Activated CD8-positive, alpha-beta memory T cell treated with anti-CD3 and anti-CD28 coated beads for 36 hours (primary cell): ENCODE data around the gene AP2A2. TPM values are rescaled to one million over a fixed set of nuclear protein-coding genes. Genes with fewer than 3 reads are reported as not detected.

ENCODE experiments used
- CTCF ChIA-PET: fragments of 350-600 bp; sonication (Branson Sonifier 250); formaldehyde crosslinking; loops from one replicate; lab custom pipeline; 2021; ENCODE audit warnings: antibody characterized with exemption; lab: Charles Lee
- POLR2A ChIA-PET: fragments of 350-600 bp; sonication (Branson Sonifier 250); formaldehyde crosslinking; loops from one replicate; lab custom pipeline; 2021; ENCODE audit warnings: antibody characterized with exemption; lab: Charles Lee
- total RNA-seq, 2 experiments: library from RNA; stranded (reverse); gene quantifications; one replicate each; pipeline ENCODE4 v1.2.3, GENCODE V29; 2021

AP2A2 gene
- total RNA-seq, 2 experiments from 2014 or later: 37.8 to 38.3 TPM

- POLR2A ChIA-PET: no interaction called here
- CTCF ChIA-PET: interaction anchor here (0.6 to 1.3 kb wide), 2 partner anchors 10 to 257 kb away, joined by 3 read pairs; no protein-coding TSS in a partner anchor
Observed at GRCh38 chr11:914747-915501, 10.7 kb upstream of the AP2A2 start.

DNA sequence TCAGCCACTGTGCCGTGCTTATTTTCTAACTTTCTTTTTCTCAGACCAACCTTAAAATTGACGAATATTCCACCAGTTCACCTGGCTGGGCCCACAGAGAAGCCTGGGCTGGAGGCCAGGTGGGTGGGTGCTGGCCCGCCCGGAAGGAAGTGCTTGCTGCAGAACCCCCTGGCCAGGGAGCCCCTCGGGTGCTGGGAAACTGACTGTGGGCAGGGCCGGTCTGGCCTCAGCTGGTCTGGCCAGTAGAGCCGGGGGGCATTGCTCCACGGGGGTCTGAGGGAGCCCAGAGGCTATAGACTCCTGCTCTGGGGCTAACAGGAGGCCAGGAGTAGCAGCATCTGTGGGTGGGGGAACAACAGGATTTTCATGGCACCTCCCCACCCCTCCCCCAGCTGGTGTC lies 8.2 kb upstream of the AP2A2 start:
- CTCF ChIA-PET: no interaction called here
- POLR2A ChIA-PET: interaction anchor here (0.6 kb wide), 1 partner anchor 389 kb away, joined by 3 read pairs; no protein-coding TSS in a partner anchor

DNA sequence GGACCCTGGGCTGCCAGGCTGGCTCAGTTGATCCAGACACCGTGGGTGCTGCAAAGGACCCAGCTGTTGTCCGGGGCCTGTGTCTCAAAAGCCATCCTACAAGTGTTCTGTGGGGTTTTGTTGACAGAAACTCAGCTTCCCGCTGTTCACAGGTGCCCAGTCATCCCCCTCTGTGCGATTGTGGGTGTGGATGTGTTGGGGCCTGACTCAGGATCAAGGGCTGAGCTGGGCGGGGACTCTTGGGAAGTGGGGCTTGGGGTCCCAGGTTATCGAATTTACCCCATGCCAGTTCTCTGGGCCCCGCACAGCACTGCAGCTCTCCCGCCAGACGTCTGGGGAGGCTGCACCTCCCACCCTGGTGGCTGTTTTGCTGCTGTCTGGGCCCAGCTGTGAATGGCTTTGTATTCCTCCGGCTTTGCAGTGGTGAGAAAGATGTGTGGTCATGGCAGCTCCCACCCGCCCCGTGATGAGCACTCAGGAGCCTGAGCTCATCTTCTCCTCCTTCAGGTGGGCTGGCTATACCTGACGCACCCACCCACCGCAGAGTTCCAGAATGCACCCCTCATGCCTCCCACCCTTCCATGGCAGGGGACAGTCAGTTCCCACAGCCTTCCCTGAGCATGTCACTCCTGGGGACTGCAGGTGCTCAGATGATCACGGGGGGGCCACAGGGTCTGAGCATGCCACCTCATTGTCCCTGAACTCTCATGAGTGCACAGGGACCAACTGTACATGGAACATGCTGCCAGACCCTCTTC lies 3.6 kb upstream of the AP2A2 start:
- CTCF ChIA-PET: interaction anchor here (1.3 to 2.1 kb wide), 3 partner anchors 10 to 129 kb away, joined by 4 to 5 read pairs (median 5); no protein-coding TSS in a partner anchor

DNA sequence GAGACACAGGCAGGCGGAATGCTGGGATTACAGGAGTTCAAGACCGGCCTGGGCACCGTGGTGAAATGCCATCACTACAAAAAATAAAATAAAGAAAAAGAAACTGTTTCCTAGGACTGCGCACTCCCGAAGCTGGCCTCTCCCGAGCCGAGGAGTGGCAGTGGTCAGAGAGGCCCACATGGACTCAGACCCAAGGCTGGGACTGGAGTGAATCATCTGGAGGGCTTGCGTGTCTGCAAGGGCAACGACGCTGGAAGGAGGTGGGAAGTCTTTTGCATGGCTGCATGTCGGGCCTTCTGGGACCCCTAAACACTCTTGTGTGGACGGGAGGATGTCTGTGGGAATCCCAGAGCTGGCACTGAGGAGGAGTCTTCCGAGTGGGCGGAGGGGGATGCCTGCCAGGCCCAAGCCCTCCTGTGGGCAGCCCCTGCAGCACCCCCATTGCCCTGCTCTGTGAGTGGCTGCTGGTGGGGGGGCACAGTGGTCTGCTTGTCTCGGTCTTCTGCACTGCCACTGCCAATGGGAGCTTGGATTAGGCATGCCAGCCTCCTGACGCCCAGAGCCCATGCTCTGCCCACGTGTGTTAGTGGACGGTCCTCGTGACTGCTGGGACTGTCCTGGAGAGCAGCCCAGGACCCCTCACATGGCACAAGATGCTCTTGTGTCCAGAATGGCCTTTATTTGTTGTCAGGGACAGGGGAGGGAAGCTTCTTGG lies 1.8 kb upstream of the AP2A2 start:
- POLR2A ChIA-PET: interaction anchor here (0.6 kb wide), 1 partner anchor 215 kb away, joined by 4 read pairs; no protein-coding TSS in a partner anchor
- CTCF ChIA-PET: interaction anchor here (0.6 to 1.2 kb wide), 2 partner anchors 13 to 178 kb away, joined by 3 to 5 read pairs; partner anchors contain the start of gene CHID1

More for the DNA sequence above, 3.6 kb upstream of the AP2A2 start:
- POLR2A ChIA-PET: no interaction called here

DNA sequence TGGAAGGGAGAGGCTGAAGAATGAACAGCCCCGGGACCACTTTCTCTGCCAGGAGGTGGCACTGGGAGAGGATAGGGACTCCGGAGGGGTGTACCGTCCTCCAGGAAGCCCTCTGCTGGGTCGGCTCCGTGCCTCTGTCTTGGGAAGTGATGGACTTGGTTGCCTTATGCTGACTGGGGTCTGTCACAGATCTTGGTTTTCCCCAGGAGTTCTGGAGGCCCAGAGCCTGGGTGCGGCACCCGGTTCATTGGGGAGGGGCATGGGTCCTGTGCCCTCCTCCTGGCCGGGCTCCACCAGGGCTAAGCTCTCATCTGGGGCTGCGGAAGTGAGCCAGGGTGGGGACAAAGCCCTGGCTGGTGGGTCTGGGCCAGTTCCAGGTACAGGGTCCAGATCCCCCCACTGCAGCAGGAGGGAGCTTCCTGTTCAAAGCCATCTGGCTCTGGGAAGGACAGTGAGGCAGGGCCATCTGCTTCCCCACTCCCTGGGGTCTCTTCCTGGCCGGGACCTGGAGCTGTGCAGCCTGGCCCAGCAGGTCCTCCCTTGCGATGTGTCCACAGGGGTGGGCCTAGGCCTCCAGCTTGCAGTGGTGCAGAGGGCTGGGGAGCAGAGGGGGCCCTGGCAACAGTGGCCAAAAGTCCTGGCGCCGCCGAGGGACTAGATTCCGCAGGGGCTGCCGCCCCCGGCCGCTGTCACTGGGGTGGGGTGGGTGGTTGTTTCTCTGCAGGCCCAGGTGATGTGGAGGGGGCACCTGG lies 1.1 kb upstream of the AP2A2 start:
- ChIA-PET CTCF (interaction anchor here (0.6 to 1.2 kb wide), 7 partner anchors 9 to 179 kb away, joined by 3 to 5 read pairs (median 3); partner anchors contain the start of gene CHID1), POLR2A (interaction anchor here (0.6 kb wide), 1 partner anchor 214 kb away, joined by 4 read pairs; no protein-coding TSS in a partner anchor)

DNA sequence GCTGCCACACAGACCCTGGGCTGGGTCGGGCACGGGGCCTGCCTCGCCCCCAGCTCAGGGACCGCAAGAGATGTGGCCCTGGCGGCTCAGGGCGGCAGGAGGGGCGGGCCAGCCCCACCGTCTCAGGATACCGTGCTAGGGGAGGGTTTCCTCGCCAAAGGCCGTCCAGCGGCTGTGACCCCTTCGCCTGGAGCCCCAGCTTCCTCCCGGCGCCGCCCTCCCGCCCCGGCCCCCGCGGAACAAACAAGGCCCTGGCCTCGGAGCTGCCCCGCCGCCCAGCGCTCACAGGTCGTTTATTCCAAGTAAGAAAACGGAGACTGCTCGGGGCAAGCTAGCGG lies 543 bp upstream of the AP2A2 start:
- CTCF ChIA-PET: interaction anchor here (0.6 to 1.2 kb wide), 5 partner anchors 10 to 126 kb away, joined by 3 to 4 read pairs (median 3); no protein-coding TSS in a partner anchor

GRCh38 chr11:926341-926916 lies 759 bp downstream of the AP2A2 start:
- ChIA-PET POLR2A (no interaction called here), CTCF (interaction anchor here (0.7 kb wide), 1 partner anchor 19 kb away, joined by 3 read pairs; no protein-coding TSS in a partner anchor)

More for the DNA sequence above, 543 bp upstream of the AP2A2 start:
- POLR2A ChIA-PET: no interaction called here

DNA sequence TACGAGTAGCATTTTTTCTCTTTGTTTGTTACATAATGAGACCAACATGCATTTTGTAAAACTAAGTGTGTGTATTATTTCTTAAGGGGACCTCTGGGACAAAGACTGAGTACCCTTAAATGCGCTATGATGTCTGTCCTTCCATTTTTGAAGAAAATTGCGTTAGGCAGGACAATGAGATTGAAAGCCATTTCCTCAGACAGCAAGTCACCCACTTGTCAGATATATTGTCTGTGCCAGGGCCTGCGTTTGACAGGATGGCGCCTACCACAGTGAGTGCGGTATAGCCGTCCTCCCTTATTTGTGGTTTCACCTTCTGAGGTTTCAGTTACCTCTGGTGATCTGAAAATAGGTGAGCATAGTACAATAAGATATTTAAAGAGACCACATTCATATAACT lies 2.2 kb downstream of the AP2A2 start:
- CTCF ChIA-PET: interaction anchor here (0.7 kb wide), 1 partner anchor 464 kb away, joined by 3 read pairs; no protein-coding TSS in a partner anchor
- POLR2A ChIA-PET: interaction anchor here (0.6 kb wide), 1 partner anchor 48 kb away, joined by 3 read pairs; no protein-coding TSS in a partner anchor

DNA sequence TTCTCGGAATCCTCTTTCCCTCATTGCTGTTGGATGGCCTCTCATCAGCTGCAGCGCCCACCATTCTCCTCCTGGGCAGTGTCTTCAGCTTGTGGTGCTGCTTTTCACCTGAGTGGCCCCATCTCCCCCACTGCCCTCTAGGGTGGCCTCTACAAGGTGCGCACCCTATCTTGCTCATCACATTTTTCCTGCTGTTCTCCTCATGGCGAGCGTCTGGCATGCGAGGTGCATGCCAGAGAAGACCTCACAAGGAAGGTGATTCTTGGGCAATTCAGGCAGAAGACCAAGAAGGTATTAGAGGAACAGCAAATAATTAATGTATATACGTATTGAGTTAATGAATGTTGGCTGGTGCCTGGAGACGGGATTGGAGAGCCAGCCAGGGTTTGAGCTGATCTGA lies 3.1 kb downstream of the AP2A2 start:
- POLR2A ChIA-PET: interaction anchor here (0.6 kb wide), 1 partner anchor 36 kb away, joined by 3 read pairs; no protein-coding TSS in a partner anchor
- CTCF ChIA-PET: no interaction called here

DNA sequence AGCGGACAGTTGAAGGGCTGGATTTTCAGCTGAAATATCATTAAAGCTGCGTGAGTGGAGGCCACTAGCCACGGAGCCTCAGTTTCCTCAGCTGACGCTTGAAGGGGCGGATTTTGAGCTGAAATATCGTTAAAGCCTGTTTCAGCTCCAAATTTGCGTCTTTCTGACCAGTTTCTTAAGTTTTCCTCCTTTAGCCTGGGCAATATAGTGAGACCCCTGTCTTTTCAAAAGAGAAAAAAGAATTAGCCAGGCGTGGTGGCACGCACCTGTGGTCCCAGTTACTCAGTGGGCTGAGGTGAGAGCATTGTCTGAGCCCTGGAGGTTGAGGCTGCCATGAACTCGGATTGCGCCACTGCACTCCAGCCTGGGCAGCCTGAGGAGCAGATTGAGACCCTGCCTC lies 3.7 kb downstream of the AP2A2 start:
- CTCF ChIA-PET: interaction anchor here (0.7 kb wide), 2 partner anchors 488 to 617 kb away, joined by 4 to 5 read pairs; partner anchors contain the start of gene ANO9
- POLR2A ChIA-PET: no interaction called here

- POLR2A ChIA-PET: no interaction called here
- CTCF ChIA-PET: no interaction called here
Observed at GRCh38 chr11:931385-931784, 5.7 kb downstream of the AP2A2 start.

- ChIA-PET CTCF (no interaction called here), POLR2A (no interaction called here)
Observed at GRCh38 chr11:932435-932834, 6.8 kb downstream of the AP2A2 start.

DNA sequence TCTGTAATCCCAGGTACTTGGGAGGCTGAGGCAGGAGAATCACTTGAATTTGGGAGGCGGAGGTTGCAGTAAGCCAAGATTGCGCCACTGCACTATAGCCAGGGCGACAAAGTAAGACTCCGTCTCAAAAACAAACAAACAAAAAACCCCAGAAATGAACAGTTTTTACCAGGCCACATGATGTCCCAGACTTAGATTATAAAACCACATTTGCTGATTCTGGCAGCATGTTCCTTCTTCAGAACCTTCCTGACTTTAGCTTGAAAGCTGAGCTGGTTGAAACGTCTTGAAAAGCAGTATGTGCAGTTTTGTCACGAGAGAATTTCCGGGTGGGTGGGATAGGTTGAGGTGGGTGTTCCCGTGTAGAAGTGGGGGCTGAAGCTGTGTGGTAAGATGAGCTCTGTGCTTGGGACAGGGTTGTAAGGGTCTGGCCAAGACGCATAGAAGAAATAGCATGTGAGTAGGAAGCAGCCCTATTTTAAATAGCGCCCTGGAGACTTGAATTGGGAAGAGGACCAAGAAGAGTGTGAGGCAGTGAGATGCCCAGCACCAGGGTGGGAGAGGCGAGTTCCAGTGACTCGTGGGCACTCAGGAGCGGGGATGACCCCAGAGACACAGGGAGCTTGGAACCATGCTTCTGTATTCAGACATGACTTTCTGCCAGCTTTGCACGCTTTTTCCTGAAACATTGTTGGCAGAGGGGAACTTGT lies 7.6 kb downstream of the AP2A2 start:
- ChIA-PET CTCF (no interaction called here), POLR2A (no interaction called here)

GRCh38 chr11:933936-934335 lies 8.3 kb downstream of the AP2A2 start:
- ChIA-PET CTCF (no interaction called here), POLR2A (no interaction called here)

DNA sequence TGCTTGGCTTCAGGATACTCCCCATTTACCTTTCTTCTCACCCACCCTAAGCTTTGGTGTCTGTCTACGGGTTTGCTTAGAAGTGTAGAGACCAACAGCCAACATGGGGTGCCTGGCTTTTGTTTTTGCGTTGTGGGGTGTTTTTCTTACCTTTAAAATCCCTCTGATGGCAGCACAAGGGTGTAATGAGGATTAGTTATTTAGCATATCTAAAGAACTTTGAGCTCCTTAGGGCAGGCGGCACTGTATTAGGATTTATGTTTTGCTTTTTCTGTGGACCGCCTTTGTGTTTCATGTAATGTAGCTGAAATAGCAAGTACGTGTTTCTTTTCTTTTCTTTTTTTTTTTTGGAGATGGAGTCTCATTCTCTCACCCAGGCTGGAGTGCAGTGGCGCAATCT lies 8.9 kb downstream of the AP2A2 start:
- ChIA-PET CTCF (no interaction called here), POLR2A (no interaction called here)

DNA sequence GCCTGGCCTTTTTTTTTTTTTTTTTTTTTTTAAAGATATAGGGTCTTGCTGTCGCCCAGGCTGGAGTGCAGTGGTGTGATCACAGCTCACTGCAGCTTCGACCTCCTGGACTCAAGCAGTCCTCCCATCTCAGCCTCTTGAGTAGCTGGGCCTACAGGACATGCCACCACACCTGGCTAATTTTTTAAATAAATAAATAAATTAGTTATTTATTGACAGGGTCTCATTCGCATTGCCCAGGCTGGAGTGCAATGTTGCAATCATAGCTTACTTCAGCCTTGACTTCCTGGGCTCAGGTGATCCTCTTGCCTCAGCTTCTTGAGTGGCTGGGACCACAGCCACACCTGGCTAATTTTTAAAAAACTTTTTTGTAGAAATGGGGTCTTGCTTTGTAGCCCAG lies 10.5 kb downstream of the AP2A2 start:
- ChIA-PET CTCF (interaction anchor here (0.6 to 1.0 kb wide), 3 partner anchors 11 to 416 kb away, joined by 3 read pairs; no protein-coding TSS in a partner anchor), POLR2A (no interaction called here)

DNA sequence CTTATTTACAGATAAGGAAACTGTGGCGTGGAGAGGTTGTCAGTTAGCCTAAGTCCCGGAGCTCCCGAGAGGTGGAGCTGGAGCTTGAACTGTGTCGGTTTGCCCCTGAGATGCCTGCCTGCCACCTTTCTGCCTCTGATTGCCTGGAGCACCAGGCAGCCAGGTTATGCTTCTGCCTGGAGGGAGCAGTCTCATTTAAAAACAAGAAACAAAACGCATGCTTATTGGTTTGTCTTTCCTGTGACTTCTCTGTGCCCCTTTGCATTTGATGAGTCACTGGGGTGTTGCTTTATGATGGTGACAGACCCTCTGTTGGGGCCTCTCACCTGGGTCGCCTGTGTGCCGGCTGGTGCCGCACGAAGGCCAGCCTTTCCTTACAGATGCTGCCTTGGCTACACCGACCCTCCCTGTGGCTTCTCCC lies 12.2 kb downstream of the AP2A2 start:
- CTCF ChIA-PET: interaction anchor here (0.7 kb wide), 1 partner anchor 41 kb away, joined by 3 read pairs; no protein-coding TSS in a partner anchor
- POLR2A ChIA-PET: no interaction called here
